Panc1 (cell line): ENCODE measurements around the gene FZR1.

Experiments used
- CTCF ChIP-seq: fragments of 450-650 bp; IDR thresholded peaks from 2 replicates; pipeline ENCODE4 v1.5.1; 2017; ENCODE audit warnings: mild to moderate bottlenecking
- POLR2AphosphoS5 ChIP-seq: IDR thresholded peaks from 2 replicates; pipeline ENCODE4 v1.6.1; 2012; ENCODE audit warnings: mild to moderate bottlenecking, low read depth, low read length, moderate library complexity
- REST ChIP-seq, 2 experiments: IDR thresholded peaks; 2 replicates each; pipeline ENCODE4 v1.6.1; 2011 to 2012; ENCODE audit warnings: low read depth in 2 of 2, control low read depth in 1 of 2, low read length in 1 of 2, mild to moderate bottlenecking in 1 of 2, moderate library complexity in 1 of 2; ENCODE audit not compliant: insufficient read depth in 1 of 2
- SIN3A ChIP-seq: IDR thresholded peaks from 2 replicates; pipeline ENCODE4 v1.6.1; 2012; ENCODE audit warnings: low read depth, mild to moderate bottlenecking, low read length, moderate library complexity, borderline replicate concordance; ENCODE audit not compliant: insufficient read depth

GRCh38 chr19:3527238-3527910 is 21.3 kb downstream of the FZR1 start:
- TF ChIP-seq CTCF (no peak), POLR2AphosphoS5 (no peak), REST (IDR thresholded peaks at IDR 0.05; ENCODE audit: insufficient read depth in 1 of 2, low read depth in 2 of 2, low read length in 1 of 2) (no peak), SIN3A (no peak)
